HG02981 (cell line): ENCODE data around the gene SERINC2.
"Not testable (repeated sequence)": the region's sequence is repeated elsewhere in the genome, so short reads cannot be mapped to it uniquely, and the experiment has no call there.

ENCODE experiments used
- ATAC-seq: cut with Tn5 transposase; IDR thresholded peaks from one replicate; pipeline ENCODE4 v1.9.1; 2021; ENCODE audit warnings: mild to moderate bottlenecking, moderate library complexity; ENCODE audit not compliant: unreplicated experiment

Gene SERINC2

DNA sequence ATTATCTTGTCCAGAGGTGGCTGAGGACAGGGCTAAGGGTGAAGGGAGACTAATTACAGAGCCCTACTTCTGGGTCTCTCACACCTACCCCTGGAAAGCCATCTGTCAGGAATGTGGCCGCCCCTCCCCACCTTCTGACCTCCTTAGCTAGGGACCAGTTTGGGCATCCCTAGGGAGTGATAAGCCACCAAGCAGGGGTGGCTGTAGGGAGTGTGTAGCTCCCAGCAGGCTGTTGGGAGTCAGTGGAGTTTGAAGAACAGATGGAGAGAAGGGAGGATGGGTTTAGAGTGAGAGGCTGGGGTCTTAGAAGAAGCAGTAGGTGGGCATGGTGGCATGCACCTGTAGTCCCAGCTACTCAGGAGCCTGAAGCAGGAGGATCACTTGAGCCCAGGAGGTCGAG lies 808 bp upstream of the SERINC2 start:
- no peak for ATAC-seq

DNA sequence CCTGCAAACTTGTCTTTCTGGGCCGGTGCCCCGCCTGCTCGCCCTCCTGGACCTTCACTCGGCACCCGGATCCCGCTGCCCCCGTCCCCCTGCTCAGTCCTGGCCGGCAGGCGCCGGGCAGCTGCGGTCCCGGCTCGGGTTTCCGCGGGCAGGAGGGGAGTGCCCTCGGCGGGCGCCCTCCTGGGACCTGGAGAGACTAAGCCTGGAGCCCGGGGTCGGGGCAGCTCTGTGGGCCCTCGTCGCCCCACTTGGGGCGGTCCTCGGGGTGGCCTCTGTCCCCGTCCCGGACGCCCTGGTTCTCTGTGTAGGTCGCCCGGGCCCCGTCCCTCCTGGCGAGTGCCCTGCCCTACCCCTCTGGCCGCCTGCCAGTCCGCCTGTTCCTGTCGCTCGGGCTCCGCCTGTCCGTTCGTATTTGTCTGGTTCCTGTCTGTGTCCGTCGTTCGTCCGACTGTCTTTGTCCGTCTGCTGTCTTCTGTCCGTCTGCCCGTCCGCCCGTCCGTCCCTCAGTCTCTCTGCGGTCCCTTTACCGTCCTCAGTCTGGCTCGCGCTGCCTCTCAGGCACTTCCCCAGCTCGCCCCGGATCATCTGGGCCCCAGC lies 490 bp downstream of the SERINC2 start:
- no peak for ATAC-seq

DNA sequence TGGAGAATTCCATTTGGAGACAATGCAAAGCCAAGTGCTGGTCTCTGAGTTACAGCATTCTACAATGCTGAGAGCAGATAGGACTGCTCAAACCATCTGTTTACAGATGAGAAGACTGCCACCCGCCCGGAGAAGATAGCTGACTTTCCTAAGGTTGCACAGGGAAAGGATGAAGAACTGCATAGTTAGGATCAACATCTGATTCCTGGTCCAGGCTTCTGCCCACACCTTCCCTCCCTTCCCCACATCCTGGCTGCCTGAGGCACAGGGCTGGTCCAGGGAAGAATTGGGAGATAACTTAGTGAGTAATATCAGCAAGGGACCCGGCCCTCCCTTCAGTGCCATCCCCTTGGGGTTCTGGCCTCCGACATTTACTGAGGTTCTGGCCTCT lies 2.0 kb downstream of the SERINC2 start:
- no peak for ATAC-seq

DNA sequence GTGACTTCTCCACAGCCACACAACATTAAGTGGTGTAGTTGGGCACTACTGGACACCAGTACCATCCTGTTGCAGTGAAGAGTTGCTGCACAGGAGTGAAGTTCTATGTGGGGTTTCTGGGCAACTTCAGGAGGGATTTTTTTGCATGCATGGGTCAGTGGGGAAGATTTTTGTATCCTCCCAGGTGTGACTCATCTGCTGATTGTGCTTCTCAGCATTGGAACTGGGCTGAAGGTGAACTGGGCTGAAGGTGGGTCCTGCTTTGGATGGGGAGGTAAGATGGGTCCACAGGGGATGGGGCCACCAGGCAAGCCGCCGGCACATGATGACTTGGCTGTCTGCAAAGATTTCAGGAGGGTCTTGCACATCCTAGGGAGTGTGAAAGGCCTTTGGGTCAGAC lies 2.6 kb downstream of the SERINC2 start:
- ATAC-seq: no peak

DNA sequence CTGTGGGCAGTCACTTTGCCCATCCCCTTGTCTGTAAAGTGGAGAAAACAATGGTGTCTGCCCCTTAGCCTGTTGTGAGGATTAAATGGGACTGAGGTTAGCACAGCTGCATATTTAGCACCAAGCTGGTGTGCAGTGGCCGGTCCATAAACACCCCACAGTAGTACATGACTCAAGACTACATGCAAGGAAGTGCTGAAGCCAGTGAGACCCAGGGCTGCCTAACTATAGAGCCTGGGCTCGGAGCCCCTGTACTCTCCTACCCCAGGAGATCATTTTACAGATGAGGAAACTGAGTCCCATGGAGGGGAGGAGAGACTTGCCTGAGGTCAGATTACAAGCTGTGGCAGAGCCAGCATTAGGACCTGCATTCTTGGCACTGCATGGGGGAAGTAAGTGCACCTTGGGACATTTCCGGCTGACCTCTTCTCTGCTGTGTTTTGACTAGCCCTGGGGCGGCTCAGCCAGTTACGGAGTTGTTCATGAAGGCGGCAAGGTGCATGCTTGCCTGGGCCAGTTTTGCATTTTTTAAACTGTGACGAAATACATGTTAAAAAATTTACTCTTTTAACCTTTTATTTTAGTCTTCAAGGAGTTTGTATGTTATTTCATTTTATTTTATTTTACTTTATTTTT lies 3.2 kb downstream of the SERINC2 start:
- ATAC-seq: no peak

DNA sequence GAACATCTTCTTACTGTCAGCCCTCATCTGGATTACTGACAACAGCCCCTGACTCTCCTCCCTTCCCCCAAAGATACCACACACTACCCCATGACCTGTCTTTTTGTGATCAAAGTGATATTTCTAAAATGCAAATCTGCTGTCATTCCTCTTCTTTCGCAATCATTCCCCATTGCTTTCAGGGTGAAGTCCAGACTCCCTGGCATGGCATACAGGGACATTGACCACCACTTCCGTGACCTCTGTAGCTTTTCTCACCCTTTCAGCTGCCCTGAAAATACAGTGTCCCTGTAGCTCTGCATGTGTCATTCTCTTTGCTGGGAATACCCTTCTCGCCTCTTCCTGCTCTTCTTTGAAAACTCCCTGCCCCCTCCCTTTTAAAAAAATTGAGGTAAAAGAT lies 4.1 kb downstream of the SERINC2 start:
- ATAC-seq: no peak

DNA sequence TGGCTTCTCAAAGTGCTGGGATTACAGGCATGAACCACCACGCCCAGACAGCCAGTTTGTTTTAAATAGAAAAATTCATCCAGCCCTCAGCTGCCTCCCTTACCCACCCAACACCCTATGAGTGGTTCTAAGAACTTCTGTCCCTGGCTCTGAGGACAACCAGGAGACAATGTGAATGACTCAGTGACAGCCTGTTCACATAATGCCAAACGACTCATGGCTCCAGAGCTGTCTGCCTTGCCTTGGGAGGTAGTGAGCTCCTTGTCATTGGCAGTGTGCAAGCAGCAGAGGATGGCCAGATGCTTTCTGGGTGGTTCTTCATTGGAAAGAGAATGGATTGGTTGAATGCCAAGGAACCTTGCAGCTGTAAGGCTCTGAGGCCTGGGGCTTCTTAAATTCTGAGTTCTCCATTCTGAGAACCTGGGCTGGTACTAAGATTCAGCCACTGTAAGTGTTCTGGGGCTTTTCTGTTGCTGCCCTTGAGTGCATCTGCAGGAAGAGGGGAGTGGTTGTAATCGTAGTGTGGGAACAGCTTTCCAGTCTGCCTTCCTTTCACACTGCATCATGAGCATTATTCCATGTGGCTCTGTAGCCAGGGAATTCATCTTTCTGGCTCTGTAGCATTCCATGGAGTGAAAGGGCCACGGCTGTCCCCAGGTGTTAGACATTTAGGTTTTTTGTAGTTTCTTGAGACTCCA lies 5.8 kb downstream of the SERINC2 start:
- no peak for ATAC-seq

DNA sequence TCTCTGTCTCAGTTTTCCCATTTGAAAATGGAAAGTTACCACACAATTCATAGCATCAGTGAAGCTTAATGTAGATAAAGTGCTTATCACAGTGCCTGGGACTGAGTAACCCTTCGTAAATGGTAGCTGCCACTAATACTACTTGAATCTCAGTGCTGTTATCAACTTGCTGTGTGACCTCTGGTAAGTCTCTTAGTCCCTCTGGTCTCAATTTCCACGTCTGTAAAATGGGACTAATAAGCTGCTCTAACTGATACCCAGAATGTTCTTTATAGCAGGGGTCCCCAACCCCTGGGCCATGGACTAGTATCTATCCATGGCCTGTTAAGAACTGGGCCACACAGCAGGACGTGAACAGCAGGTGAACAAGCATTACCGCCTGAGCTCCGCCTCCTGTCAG lies 7.7 kb downstream of the SERINC2 start:
- no peak for ATAC-seq

DNA sequence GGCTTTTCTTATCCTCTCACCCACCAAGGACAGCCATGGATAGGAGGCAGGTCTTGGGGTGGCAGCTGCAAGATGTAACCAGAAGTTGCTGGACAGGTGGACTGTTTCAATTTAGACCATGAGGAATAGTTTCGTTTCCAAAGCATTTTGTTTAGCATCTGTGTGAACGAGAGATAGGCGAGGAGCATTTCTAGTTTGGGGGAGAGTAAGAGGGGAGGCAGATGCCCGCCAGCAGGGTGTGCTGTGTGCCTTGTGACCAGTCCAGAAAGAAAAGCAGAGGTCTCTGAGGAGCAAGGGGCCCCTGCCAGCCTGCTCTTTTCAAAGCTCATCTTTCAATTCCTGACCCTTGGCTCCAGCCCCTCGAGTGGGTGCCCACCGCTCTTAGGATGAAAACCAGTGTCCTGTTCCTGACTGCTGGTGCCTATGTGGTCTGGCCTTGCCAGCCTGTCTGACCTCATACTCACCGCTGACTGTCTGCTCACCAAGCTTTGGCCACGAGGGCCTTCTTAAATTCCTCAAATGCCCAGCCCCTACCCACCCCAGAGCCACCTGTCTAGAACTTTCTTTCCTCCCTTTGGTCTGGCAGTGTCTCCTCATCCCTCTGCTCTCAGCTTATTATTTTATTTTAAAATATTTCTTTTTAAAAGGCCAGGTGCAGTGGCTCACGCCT lies 8.5 kb downstream of the SERINC2 start:
- no peak for ATAC-seq

DNA sequence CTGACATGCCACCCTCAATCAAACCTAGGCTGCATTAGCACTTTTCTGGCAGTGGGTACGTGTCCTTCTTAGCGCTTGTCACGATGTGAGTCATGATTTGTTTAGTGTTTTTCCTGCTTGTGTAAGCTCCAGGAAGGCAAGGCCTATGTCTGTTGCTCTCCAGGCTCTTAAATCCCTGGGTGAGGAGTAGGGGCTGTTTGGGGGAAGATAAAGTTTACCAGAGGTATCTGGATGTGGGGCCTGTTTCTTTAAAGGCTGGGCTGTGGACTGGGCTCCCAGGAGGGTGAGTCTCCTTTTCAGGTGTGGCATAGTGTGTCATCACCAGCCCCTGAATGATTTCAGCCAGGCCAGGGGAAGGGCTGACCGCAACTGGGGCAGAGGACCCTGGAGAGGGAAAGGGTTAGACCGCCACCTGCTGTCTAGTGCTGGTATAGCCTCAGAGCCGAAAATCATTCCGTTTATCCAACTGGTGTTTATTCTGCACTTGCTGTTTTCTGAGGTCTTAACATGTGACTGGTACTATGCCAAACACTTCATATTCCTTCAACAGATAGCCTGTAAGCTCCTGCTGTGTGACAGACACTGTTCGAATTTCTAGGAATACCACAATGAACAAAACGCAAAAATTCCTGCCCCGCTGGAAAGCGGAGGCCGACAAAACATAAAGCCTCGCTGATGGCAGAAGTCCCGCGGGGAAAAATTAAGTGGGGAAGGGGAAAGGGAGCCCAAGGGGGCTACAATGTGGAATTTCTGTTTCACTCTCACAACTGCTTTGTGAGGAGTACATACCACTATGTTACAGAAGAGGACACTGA lies 9.7 kb downstream of the SERINC2 start:
- no peak for ATAC-seq

DNA sequence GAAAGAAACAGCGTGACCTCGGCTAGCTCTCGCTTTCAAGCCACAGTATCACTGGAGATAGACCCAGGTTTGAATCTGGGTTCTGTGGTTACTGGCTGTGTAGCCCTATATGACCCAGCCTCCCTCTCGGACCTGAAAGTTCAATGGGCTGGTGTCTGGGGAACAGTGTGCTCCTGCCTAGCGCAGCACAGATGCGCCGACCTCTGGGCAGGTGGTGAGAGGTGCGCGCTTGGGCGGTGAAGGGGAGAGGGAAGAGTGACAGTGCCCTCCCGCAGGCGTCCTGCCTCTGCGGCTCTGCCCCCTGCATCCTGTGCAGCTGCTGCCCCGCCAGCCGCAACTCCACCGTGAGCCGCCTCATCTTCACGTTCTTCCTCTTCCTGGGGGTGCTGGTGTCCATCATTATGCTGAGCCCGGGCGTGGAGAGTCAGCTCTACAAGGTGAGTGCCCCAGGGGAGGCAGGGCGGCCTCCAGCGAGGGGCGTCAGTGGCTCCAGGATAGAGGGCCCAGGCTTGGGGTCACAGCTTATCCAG lies 10.5 kb downstream of the SERINC2 start:
- ATAC-seq: peak; percentile 85

DNA sequence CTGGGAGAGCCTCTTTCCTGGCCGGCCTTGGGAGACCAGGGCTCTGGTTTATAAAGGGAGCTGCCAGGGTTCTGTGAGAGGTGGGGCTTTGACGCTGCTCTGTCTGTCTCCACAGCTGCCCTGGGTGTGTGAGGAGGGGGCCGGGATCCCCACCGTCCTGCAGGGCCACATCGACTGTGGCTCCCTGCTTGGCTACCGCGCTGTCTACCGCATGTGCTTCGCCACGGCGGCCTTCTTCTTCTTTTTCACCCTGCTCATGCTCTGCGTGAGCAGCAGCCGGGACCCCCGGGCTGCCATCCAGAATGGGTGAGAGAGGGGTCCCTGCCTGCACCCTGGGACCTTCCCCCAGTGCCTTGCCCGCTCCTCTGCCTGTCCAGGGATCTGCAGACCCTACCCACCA lies 11.6 kb downstream of the SERINC2 start:
- no peak for ATAC-seq

DNA sequence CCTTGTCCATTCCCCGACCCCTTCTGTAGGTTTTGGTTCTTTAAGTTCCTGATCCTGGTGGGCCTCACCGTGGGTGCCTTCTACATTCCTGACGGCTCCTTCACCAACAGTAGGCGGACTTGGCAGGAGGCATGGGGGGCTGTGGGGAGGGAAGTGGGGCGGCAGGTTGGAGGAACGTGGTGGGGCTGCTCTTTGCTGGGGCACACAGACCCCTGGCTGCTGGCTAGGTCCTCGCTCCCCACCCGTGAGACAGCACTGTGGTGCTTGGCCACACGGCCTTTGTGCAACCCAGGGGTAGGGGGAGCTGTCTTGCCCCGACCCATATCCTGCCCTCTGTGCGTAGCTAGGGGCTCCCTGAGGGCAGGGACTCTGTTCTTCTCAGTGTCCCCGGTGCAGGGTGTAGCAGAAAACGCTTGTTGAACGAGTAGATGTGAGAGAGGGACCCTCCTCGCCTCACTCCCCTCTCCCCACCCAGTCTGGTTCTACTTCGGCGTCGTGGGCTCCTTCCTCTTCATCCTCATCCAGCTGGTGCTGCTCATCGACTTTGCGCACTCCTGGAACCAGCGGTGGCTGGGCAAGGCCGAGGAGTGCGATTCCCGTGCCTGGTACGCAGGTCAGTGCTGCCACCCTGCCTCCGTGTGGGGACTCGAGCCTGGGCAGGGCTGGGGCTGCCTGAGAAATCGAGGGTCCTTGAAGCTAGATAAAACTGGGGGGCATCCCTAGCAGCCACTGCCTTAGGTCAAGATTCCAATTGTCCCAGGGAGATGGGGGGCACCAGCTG lies 12.5 kb downstream of the SERINC2 start:
- no peak for ATAC-seq

DNA sequence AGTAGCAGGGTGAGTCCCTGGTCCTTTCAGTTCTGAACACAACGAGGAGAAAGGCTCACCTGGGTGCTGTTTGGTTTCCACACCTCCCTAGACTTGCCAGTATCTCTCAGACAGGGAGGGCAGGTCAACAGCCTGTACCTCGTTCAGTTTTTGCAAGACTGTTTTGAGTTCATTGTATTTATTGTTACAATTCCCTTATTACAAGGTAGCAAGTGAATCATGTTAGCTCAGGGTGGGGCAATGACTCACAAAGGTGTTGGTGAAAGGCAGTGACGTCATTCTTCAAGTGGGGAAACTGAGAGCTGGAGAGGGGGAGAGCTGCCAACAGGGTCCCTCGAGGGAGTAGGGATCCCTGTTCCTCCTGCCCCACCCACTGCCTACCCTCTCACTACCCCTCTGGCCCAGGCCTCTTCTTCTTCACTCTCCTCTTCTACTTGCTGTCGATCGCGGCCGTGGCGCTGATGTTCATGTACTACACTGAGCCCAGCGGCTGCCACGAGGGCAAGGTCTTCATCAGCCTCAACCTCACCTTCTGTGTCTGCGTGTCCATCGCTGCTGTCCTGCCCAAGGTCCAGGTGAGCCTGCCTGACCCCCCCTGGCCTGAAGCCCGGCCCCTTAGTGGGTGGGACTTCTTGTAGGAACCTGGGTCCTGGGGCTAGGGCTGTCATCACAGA lies 13.4 kb downstream of the SERINC2 start:
- no peak for ATAC-seq

DNA sequence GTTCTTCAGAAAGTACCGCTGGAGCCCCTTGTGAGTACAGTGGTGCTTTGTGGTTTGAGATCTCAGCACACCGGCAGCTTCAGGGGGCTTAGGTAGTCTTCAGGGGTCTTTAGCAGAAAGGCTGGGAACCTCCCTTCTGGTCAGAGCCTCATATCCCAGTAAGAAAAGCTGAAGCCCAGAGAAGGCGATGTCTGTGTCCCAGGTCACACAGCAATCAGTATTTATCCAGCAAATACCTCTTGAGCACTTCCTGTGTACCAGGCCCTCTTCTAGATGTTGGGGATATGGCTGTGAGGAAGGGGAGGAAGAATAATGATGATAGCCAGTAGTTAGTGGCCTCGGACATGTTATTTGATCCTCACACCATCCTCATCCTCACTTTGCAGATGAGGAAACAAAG lies 14.3 kb downstream of the SERINC2 start:
- ATAC-seq: no peak

DNA sequence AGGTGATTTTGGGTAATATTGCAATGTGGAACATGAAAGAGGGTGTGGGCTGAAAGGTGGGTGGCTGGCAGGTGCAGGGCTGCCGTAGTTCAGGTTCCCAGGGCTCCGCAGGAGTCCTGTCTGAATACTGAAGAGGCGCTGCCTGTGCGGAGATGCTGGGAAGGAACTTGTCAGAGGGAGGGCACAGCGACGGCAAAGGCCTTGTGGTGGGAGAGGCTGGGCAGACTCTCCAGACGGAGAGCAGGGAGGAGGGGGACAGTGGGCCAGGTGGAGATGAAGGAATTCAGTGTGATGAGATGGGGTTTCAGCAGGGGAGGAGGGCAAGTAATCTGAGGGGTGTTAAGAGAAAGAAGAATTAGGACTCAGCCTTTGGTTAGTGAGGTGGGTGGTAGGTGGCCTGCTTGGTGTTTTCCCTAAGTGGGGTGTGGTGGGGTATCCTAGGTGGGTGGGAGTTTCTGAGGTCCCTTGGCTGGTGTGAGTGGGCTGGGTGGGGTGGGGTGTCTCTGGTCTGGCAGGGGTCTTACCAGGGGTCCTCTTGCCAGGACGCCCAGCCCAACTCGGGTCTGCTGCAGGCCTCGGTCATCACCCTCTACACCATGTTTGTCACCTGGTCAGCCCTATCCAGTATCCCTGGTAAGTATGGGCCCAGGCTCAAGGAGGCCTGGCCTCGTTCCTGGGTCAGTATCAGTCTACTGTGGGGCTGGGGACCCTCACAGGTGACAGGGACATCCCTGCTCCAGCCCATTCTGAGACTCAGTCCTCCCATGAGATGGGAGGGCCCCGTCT lies 15.6 kb downstream of the SERINC2 start:
- ATAC-seq: no peak

DNA sequence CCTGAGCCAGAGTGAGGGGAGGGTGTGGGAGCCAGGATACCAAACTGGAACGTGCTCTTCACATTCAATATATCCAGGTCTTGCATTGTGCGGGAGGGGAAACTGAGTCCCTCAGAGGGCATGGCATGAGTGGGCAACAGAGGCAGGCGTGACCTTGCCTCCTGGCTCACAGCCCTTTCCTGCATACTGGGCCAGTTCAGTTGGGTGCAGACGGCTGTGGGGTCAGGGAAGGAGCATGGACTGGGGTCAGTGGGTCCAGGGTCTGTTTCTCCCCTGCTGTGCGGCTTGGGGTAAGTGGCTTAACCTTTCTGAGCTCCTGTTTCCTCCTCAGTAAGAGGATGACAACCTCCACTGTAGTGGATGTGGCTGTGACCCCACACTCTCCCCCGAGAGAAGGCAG lies 16.6 kb downstream of the SERINC2 start:
- no peak for ATAC-seq

DNA sequence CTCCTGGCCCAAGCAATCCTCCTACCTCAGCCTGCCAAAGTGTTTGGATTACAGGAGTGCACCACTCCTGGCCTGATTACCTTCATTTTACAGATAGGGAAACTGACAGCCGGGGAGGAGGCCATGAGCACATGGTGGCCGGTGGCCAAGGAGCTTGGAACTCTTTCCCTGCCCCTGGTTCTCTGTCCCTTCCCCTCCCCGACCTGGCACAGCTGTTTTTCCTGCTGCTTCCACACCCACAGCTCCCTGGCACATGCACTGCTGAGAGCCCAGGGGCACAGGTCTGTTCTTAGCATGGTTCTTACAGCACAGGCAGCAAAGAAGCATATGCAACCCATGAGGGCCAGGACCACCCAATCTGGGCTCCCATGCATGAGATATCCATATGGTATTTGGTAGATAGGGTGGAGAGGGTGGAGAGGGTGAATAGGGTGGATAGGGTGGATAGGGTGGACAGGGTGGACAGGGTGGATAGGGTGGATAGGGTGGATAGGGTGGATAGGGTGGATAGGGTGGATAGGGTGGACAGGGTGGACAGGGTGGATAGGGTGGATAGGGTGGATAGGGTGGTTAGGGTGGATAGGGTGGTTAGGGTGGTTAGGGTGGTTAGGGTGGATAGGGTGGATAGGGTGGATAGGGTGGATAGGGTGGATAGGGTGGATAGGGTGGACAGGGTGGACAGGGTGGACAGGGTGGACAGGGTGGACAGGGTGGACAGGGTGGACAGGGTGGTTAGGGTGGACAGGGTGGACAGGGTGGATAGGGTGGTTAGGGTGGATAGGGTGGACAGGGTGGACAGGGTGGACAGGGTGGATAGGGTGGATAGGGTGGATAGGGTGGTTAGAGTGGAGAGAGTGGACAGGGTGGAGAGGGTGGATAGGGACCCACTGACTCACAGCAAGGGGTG lies 18.6 kb downstream of the SERINC2 start:
- ATAC-seq: not testable (repeated sequence)
